CD4-positive, alpha-beta T cell (primary cell): ENCODE results near the gene IFNAR2. TPM values are rescaled to one million over a fixed set of nuclear protein-coding genes. Genes with fewer than 3 reads are reported as not detected.
A peak's percentile ranks its signal among the peaks of the same experiment; 100 is the strongest.

ENCODE experiments used
- ATAC-seq: fragments of 200-7000 bp; cut with Tn5 transposase; one replicate; pipeline ENCODE4 v1.10.0; 2022; ENCODE audit warnings: mild to moderate bottlenecking; ENCODE audit not compliant: poor library complexity
- CTCF ChIA-PET: fragments of 350-600 bp; sonication (Branson Sonifier 250); formaldehyde crosslinking; loops from one replicate; lab custom pipeline; 2021; ENCODE audit warnings: antibody characterized with exemption, inconsistent platforms; lab: Charles Lee
- POLR2A ChIA-PET: fragments of 350-600 bp; sonication (Branson Sonifier 250); formaldehyde crosslinking; loops from one replicate; lab custom pipeline; 2021; ENCODE audit warnings: antibody characterized with exemption, inconsistent platforms; lab: Charles Lee
- DNase-seq, 14 experiments: peaks; one replicate each; pipeline ENCODE4 v3.0.0-alpha.2; 2013 to 2020; ENCODE audit warnings: mixed read lengths in 2 of 14
- H3K27ac ChIP-seq, 2 donors: one replicate each; pipeline versions ENCODE4 v1.5.1 to v1.7.0; 2013; ENCODE audit warnings: low read length in 2 of 2, low read depth in 1 of 2, mild to moderate bottlenecking in 1 of 2
- H3K27me3 ChIP-seq, 2 experiments: 1 replicate in 1 of 2; 2 replicates in 1 of 2; pipeline versions ENCODE4 v1.6.1 to v1.7.0; 2013; ENCODE audit warnings: low read length in 2 of 2, control low read depth in 1 of 2, mild to moderate bottlenecking in 1 of 2, moderate library complexity in 1 of 2; ENCODE audit not compliant: insufficient read depth in 2 of 2, control insufficient read depth in 1 of 2
- H3K36me3 ChIP-seq: one replicate; pipeline ENCODE4 v1.6.1; 2013; ENCODE audit warnings: low read length, control low read depth; ENCODE audit not compliant: insufficient read depth
- H3K4me1 ChIP-seq: one replicate; pipeline ENCODE4 v1.6.1; 2013; ENCODE audit warnings: low read length, control low read depth; ENCODE audit not compliant: insufficient read depth
- H3K4me3 ChIP-seq: one replicate; pipeline ENCODE4 v1.5.1; 2013; ENCODE audit warnings: mild to moderate bottlenecking, low read length, moderate library complexity
- H3K9me3 ChIP-seq, 2 experiments: 1 replicate in 1 of 2; 2 replicates in 1 of 2; pipeline versions ENCODE4 v1.6.1 to v1.7.0; 2013; ENCODE audit warnings: low read length in 2 of 2, mild to moderate bottlenecking in 2 of 2, control low read depth in 1 of 2, moderate library complexity in 1 of 2; ENCODE audit not compliant: control insufficient read depth in 1 of 2, insufficient read depth in 1 of 2
- H3K27ac Mint-ChIP-seq: one replicate; pipeline ENCODE4 v1.8.0; 2020; ENCODE audit warnings: mixed read lengths
- H3K27me3 Mint-ChIP-seq: one replicate; pipeline ENCODE4 v1.8.0; 2021; ENCODE audit warnings: mixed read lengths
- H3K36me3 Mint-ChIP-seq: one replicate; pipeline ENCODE4 v1.8.0; 2021; ENCODE audit warnings: low read depth, mixed read lengths
- H3K4me1 Mint-ChIP-seq: one replicate; pipeline ENCODE4 v1.8.0; 2021; ENCODE audit warnings: low read depth, mixed read lengths
- H3K4me3 Mint-ChIP-seq: one replicate; pipeline ENCODE4 v1.8.0; 2020; ENCODE audit warnings: mild to moderate bottlenecking, mixed read lengths
- H3K9me3 Mint-ChIP-seq: one replicate; pipeline ENCODE4 v1.8.0; 2020; ENCODE audit warnings: mixed read lengths
- CTCF ChIP-seq: fragments of 200-600 bp; IDR thresholded peaks from one replicate; pipeline ENCODE4 v1.8.0; 2022; ENCODE audit warnings: antibody characterized with exemption, mild to moderate bottlenecking
- intact Hi-C, 2 experiments: fragments of 100-400 bp; cut with DNase I in 1 of 2; cut with micrococcal nuclease in 1 of 2; formaldehyde crosslinking; loops; one replicate each; pipeline versions ENCODE4 v1.15.1 to v1.9.0; 2023 to 2025; cut with DNase I, micrococcal nuclease
- total RNA-seq, 174 experiments: library from RNA in 2 of 174; stranded (reverse) in 2 of 174; gene quantifications; one replicate each; pipeline ENCODE4 v1.2.3 and lab custom pipeline; 2021 to 2026

The IFNAR2 gene
- total RNA-seq, 2 experiments from 2014 or later = 26.6 to 28.2 TPM

GRCh38 chr21:33259995-33260394 lies 30.3 kb downstream of the IFNAR2 start:
- DNase-seq (peak in 1 of 14 experiments; percentile 27), ATAC-seq (no peak)
- Histone ChIP-seq H3K27ac (no peak overlapping the region), H3K4me1 (peaks cover 37% of the 10 kb centered on the region), H3K36me3 (peaks cover 58% of the 10 kb centered on the region), H3K27me3 (no peaks in the 10 kb centered on the region), H3K9me3 (peaks cover 4 to 17% of the 10 kb centered on the region in 2 experiments), H3K4me3 (no peak overlapping the region)
- Mint-ChIP-seq H3K4me3 (peak overlapping the region; percentile 35), H3K36me3 (peaks cover 82% of the 10 kb centered on the region), H3K9me3 (peaks cover 2% of the 10 kb centered on the region), H3K4me1 (peaks cover 57% of the 10 kb centered on the region), H3K27ac (peak overlapping the region; percentile 66), H3K27me3 (no peaks in the 10 kb centered on the region)
- intact Hi-C loops = loop anchor here (5.0 to 10.0 kb wide), 2 partner anchors 53 to 185 kb away; no protein-coding TSS in a partner anchor
- CTCF ChIA-PET = no interaction called here
- TF ChIP-seq CTCF = no peak
- POLR2A ChIA-PET = interaction anchor here (0.8 to 3.9 kb wide), 4 partner anchors 14 to 102 kb away, joined by 3 to 12 read pairs (median 4); partner anchors contain the start of gene IFNAR1

GRCh38 chr21:33261635-33262034 lies 31.9 kb downstream of the IFNAR2 start:
- peaks cover 2% of the 10 kb centered on the region for H3K9me3 Mint-ChIP-seq
- peaks cover 46% of the 10 kb centered on the region for H3K4me1 ChIP-seq
- POLR2A ChIA-PET = interaction anchor here (0.6 to 3.9 kb wide), 3 partner anchors 20 to 99 kb away, joined by 3 to 12 read pairs (median 5); partner anchors contain the start of gene IFNAR1
- CTCF ChIA-PET = interaction anchor here (0.9 to 2.3 kb wide), 4 partner anchors 21 to 65 kb away, joined by 3 to 6 read pairs (median 5); partner anchors contain the start of gene IFNAR1
- peaks cover 75% of the 10 kb centered on the region for H3K36me3 Mint-ChIP-seq
- no peaks in the 10 kb centered on the region for H3K27me3 Mint-ChIP-seq
- DNase-seq = peak in 4 of 14 experiments; percentile 25 to 68 (median 37)
- H3K27me3 ChIP-seq = no peaks in the 10 kb centered on the region
- H3K4me1 Mint-ChIP-seq = peaks cover 59% of the 10 kb centered on the region
- peak overlapping the region; percentile 30 for H3K4me3 Mint-ChIP-seq
- H3K27ac Mint-ChIP-seq = peak overlapping the region; percentile 51
- no peak overlapping the region for H3K4me3 ChIP-seq
- peaks cover 4 to 17% of the 10 kb centered on the region in 2 experiments for H3K9me3 ChIP-seq
- no peak for TF ChIP-seq CTCF
- peak overlapping the region in 1 of 2 donors; percentile 27 for H3K27ac ChIP-seq
- H3K36me3 ChIP-seq = peaks cover 42% of the 10 kb centered on the region
- intact Hi-C loops = loop anchor here (5.0 to 10.0 kb wide), 2 partner anchors 54 to 183 kb away; no protein-coding TSS in a partner anchor
- ATAC-seq = no peak

- Mint-ChIP-seq H3K4me3 (peak overlapping the region; percentile 62), H3K36me3 (peaks cover 69% of the 10 kb centered on the region), H3K9me3 (no peaks in the 10 kb centered on the region), H3K27me3 (no peaks in the 10 kb centered on the region), H3K27ac (peak overlapping the region; percentile 36), H3K4me1 (peaks cover 66% of the 10 kb centered on the region)
- ChIA-PET POLR2A (interaction anchor here (0.8 to 3.9 kb wide), 2 partner anchors 62 to 77 kb away, joined by 3 to 12 read pairs; partner anchors contain the start of gene IFNAR1), CTCF (no interaction called here)
- Histone ChIP-seq H3K9me3 (peaks cover 3 to 7% of the 10 kb centered on the region in 2 experiments), H3K27me3 (no peaks in the 10 kb centered on the region), H3K4me1 (peaks cover 58% of the 10 kb centered on the region), H3K4me3 (no peak overlapping the region), H3K36me3 (peaks cover 29% of the 10 kb centered on the region), H3K27ac (no peak overlapping the region)
- TF ChIP-seq CTCF = no peak
- no peak for ATAC-seq
- no peak for DNase-seq
- intact Hi-C loops = loop anchor here (5.0 to 10.0 kb wide), 2 partner anchors 56 to 182 kb away; no protein-coding TSS in a partner anchor
Observed at GRCh38 chr21:33262921-33263320, 33.2 kb downstream of the IFNAR2 start.
